ENCODE data around the gene DNM3.

Gene DNM3

GRCh38 chr1:172107316-172107975 is 266.1 kb downstream of the DNM3 start:
- no peak for DNase-seq (ENCODE audit: low read depth in 2 of 2)

- DNase-seq (ENCODE audit: low read depth in 2 of 2) = no peak
These were observed 267.0 kb downstream of the DNM3 start for GRCh38 chr1:172108161-172108893.

GRCh38 chr1:172109359-172109758 is 268.1 kb downstream of the DNM3 start:
- no peak for DNase-seq (ENCODE audit: low read depth in 2 of 2)

- no peak for DNase-seq (ENCODE audit: low read depth in 2 of 2)
These were observed 271.3 kb downstream of the DNM3 start for GRCh38 chr1:172112576-172112975.

GRCh38 chr1:172117800-172118199 is 276.5 kb downstream of the DNM3 start:
- no peak for DNase-seq (ENCODE audit: low read depth in 2 of 2)

- no peak for DNase-seq (ENCODE audit: low read depth in 2 of 2)
These were observed 277.3 kb downstream of the DNM3 start for GRCh38 chr1:172118618-172119017.

GRCh38 chr1:172119184-172119583 is 277.9 kb downstream of the DNM3 start:
- no peak for DNase-seq (ENCODE audit: low read depth in 2 of 2)

GRCh38 chr1:172120381-172120780 is 279.1 kb downstream of the DNM3 start:
- no peak for DNase-seq (ENCODE audit: low read depth in 2 of 2)

- DNase-seq (ENCODE audit: low read depth in 2 of 2) = no peak
These were observed 279.9 kb downstream of the DNM3 start for GRCh38 chr1:172121081-172121717.

- DNase-seq (ENCODE audit: low read depth in 2 of 2) = no peak
These were observed 281.1 kb downstream of the DNM3 start for GRCh38 chr1:172122381-172122780.

GRCh38 chr1:172125250-172125649 is 284.0 kb downstream of the DNM3 start:
- no peak for DNase-seq (ENCODE audit: low read depth in 2 of 2)

GRCh38 chr1:172125812-172126430 is 284.6 kb downstream of the DNM3 start:
- no peak for DNase-seq (ENCODE audit: low read depth in 2 of 2)

- no peak for DNase-seq (ENCODE audit: low read depth in 2 of 2)
These were observed 291.5 kb downstream of the DNM3 start for GRCh38 chr1:172132836-172133235.

GRCh38 chr1:172134087-172134731 is 292.9 kb downstream of the DNM3 start:
- DNase-seq (ENCODE audit: low read depth in 2 of 2) = no peak

GRCh38 chr1:172135076-172135672 is 293.9 kb downstream of the DNM3 start:
- DNase-seq (ENCODE audit: low read depth in 2 of 2) = no peak

- no peak for DNase-seq (ENCODE audit: low read depth in 2 of 2)
These were observed 294.8 kb downstream of the DNM3 start for GRCh38 chr1:172135978-172136610.

GRCh38 chr1:172136925-172137324 is 295.6 kb downstream of the DNM3 start:
- DNase-seq (ENCODE audit: low read depth in 2 of 2) = no peak

GRCh38 chr1:172137703-172138454 is 296.6 kb downstream of the DNM3 start:
- no peak for DNase-seq (ENCODE audit: low read depth in 2 of 2)

GRCh38 chr1:172138634-172139033 is 297.3 kb downstream of the DNM3 start:
- no peak for DNase-seq (ENCODE audit: low read depth in 2 of 2)

GRCh38 chr1:172139196-172139595 is 297.9 kb downstream of the DNM3 start:
- no peak for DNase-seq (ENCODE audit: low read depth in 2 of 2)

Measured in stimulated activated CD8-positive, alpha-beta memory T cell treated with anti-CD3 and anti-CD28 coated beads, Interleukin-15, amount 100 ng/mL, for 48 hours (primary cell).